Right hindlimb (tissue), 1 donor: ENCODE measurements around the gene PNPLA1.
"Not testable (repeated sequence)": the region's sequence is repeated elsewhere in the genome, so short reads cannot be mapped to it uniquely, and the experiment has no call there.

ENCODE experiments used
- DNase-seq: peaks from one replicate; pipeline ENCODE4 v3.0.0-alpha.2; 2018

PNPLA1 gene

GRCh38 chr6:36319436-36319762 is 49.5 kb downstream of the PNPLA1 start:
- DNase-seq: no peak

- DNase-seq: no peak
Measured at GRCh38 chr6:36319821-36320220, 50.0 kb downstream of the PNPLA1 start.

- no peak for DNase-seq
Measured at GRCh38 chr6:36320475-36320874, 50.6 kb downstream of the PNPLA1 start.

- no peak for DNase-seq
Measured at GRCh38 chr6:36322591-36322990, 52.7 kb downstream of the PNPLA1 start.

GRCh38 chr6:36323062-36323461 is 53.2 kb downstream of the PNPLA1 start:
- DNase-seq: no peak

- no peak for DNase-seq
Measured at GRCh38 chr6:36324191-36324590, 54.3 kb downstream of the PNPLA1 start.

GRCh38 chr6:36324715-36325114 is 54.9 kb downstream of the PNPLA1 start:
- DNase-seq: no peak

GRCh38 chr6:36326356-36326995 is 56.6 kb downstream of the PNPLA1 start:
- peak; percentile 72 for DNase-seq

GRCh38 chr6:36327226-36327918 is 57.5 kb downstream of the PNPLA1 start:
- DNase-seq: no peak

GRCh38 chr6:36327919-36328236 is 58.0 kb downstream of the PNPLA1 start:
- no peak for DNase-seq

- no peak for DNase-seq
Measured at GRCh38 chr6:36328600-36328999, 58.7 kb downstream of the PNPLA1 start.

GRCh38 chr6:36329798-36330291 is 60.0 kb downstream of the PNPLA1 start:
- no peak for DNase-seq

GRCh38 chr6:36330366-36330765 is 60.5 kb downstream of the PNPLA1 start:
- DNase-seq: no peak

- no peak for DNase-seq
Measured at GRCh38 chr6:36331381-36331780, 61.5 kb downstream of the PNPLA1 start.

GRCh38 chr6:36333171-36333895 is 63.5 kb downstream of the PNPLA1 start:
- DNase-seq: no peak

GRCh38 chr6:36333931-36334725 is 64.3 kb downstream of the PNPLA1 start:
- DNase-seq: peak; percentile 67

- no peak for DNase-seq
Measured at GRCh38 chr6:36334832-36335459, 65.1 kb downstream of the PNPLA1 start.

GRCh38 chr6:36335465-36336207 is 65.8 kb downstream of the PNPLA1 start:
- DNase-seq: no peak

- no peak for DNase-seq
Measured at GRCh38 chr6:36336208-36336710, 66.4 kb downstream of the PNPLA1 start.

GRCh38 chr6:36336779-36337241 is 67.0 kb downstream of the PNPLA1 start, which contains the start of gene BNIP5:
Gene BNIP5, minus strand, starts transcription at chr6:36336888. Its CDS starts 6,198 bp downstream, at chr6:36330690.
- DNase-seq: no peak

GRCh38 chr6:36337814-36338213 is 68.0 kb downstream of the PNPLA1 start:
- DNase-seq: no peak

- DNase-seq: not testable (repeated sequence)
Measured at GRCh38 chr6:36338223-36338622, 68.4 kb downstream of the PNPLA1 start.
